Adrenal gland (tissue), 5 donors: Measurements from ENCODE around the gene SH2B2.

Source experiments
- POLR2A ChIP-seq, 2 donors: fragments of 450-650 bp; IDR thresholded peaks; one replicate each; pipeline ENCODE4 v1.6.1; 2017; ENCODE audit warnings: antibody characterized with exemption in 2 of 2, mild to moderate bottlenecking in 2 of 2, moderate library complexity in 1 of 2
- TF ChIP-seq, protein P1 (sequence below), 6 experiments: fragments of 450-650 bp in 4 of 6; fragments of 200-600 bp in 2 of 6; sonication (generic) in 1 of 6; IDR thresholded peaks; 1 replicate in 5 of 6; 2 replicates in 1 of 6; pipeline versions ENCODE4 v1.5.1 to v1.8.0; 2016 to 2021; ENCODE audit warnings: antibody characterized with exemption in 6 of 6, mild to moderate bottlenecking in 2 of 6, moderate library complexity in 1 of 6
- donor health status: DM: no; HTN: no; CAD: no.

DNA sequence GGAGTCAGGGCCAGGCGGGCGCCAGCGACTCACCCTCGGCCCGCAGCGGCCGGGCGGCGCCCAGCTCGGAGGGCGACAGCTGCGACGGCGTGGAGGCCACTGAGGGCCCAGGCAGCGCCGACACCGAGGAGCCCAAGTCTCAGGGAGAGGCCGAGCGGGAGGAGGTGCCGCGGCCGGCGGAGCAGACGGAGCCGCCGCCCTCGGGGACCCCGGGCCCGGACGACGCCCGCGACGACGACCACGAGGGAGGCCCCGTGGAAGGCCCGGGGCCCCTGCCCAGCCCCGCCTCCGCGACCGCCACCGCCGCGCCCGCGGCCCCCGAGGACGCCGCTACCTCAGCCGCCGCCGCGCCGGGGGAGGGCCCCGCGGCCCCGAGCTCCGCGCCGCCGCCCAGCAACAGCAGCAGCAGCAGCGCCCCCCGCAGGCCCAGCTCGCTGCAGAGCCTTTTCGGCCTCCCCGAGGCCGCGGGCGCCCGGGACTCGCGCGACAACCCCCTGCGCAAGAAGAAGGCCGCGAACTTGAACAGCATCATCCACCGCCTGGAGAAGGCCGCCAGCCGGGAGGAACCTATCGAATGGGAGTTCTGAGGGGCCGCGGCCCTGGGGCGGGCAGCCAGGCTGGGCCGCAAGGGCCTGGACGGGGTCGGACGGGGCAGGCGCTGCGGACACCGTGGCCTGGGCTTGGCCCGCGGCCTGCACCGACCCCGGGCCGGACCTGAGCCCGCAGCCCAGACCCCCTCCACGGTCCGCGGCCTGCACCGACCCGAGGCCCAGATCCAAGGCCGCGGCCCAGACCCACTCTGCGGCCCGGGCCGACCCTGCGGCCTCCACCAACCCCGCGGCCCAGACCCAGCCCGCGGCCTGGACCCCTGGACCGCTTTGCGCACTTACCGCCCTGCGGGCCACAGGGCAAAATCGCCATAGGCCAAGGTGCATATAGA lies 37.9 kb upstream of the SH2B2 start:
- TF ChIP-seq, protein P1, sequence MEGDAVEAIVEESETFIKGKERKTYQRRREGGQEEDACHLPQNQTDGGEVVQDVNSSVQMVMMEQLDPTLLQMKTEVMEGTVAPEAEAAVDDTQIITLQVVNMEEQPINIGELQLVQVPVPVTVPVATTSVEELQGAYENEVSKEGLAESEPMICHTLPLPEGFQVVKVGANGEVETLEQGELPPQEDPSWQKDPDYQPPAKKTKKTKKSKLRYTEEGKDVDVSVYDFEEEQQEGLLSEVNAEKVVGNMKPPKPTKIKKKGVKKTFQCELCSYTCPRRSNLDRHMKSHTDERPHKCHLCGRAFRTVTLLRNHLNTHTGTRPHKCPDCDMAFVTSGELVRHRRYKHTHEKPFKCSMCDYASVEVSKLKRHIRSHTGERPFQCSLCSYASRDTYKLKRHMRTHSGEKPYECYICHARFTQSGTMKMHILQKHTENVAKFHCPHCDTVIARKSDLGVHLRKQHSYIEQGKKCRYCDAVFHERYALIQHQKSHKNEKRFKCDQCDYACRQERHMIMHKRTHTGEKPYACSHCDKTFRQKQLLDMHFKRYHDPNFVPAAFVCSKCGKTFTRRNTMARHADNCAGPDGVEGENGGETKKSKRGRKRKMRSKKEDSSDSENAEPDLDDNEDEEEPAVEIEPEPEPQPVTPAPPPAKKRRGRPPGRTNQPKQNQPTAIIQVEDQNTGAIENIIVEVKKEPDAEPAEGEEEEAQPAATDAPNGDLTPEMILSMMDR (IDR thresholded peaks at IDR 0.05): no peak
- no peak for TF ChIP-seq POLR2A (IDR thresholded peaks at IDR 0.05)
